Stimulated activated CD8-positive, alpha-beta memory T cell treated with anti-CD3 and anti-CD28 coated beads, Interleukin-12 subunit alpha, Interleukin-12 subunit beta, amount 100 ng/mL, for 24 hours (primary cell): ENCODE results near the gene GPR25.

Source experiments
- DNase-seq: peaks from one replicate; pipeline ENCODE4 v3.0.0-alpha.2; 2020; ENCODE audit errors: extremely low read depth

GPR25 gene

DNA sequence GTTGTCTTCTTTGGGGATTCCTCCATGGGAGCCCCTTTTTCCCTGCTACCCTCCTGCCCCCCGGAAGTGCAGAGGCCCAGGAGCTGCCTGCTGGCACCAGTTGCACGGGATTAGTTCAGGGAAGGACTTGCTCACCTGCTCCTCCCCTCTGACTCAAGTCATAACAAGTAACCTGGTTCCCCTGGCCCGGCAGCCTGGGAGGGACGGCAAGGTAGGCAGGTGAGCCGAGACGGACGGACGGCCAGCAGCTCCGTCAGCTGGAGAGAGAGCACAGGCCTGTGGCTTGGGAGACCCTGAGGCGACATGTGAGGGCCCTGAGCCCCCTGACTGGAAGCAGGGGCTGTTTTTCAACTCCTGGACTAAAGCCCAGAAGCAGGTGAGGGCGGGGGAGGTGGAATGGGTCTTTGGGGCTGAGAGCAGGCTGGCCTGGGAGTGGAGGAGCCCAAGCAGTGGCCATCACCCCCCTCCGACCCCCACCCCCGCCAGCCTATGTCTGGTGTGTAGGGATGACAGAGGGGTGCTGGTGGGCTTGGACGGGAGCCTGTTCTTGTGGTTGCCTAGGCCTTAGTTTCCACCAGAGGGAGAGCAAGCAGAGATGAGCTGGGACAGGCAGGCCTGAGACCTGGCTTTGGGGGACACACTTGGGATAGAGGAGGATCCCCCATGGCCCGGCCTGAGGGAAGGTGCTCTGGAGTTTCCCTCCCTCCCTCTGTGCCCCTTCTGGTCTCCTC is 22.1 kb downstream of the GPR25 start, which contains the start of gene INAVA:
Gene INAVA, plus strand, starts transcription at position 189 of the 731 bp plus-strand sequence. CDS start 3,501 bp downstream, outside the sequence.
- DNase-seq = no peak

GRCh38 chr1:200895443-200895789 is 22.6 kb downstream of the GPR25 start:
- no peak for DNase-seq

- no peak for DNase-seq
These were observed 23.2 kb downstream of the GPR25 start for GRCh38 chr1:200895801-200896530.

DNA sequence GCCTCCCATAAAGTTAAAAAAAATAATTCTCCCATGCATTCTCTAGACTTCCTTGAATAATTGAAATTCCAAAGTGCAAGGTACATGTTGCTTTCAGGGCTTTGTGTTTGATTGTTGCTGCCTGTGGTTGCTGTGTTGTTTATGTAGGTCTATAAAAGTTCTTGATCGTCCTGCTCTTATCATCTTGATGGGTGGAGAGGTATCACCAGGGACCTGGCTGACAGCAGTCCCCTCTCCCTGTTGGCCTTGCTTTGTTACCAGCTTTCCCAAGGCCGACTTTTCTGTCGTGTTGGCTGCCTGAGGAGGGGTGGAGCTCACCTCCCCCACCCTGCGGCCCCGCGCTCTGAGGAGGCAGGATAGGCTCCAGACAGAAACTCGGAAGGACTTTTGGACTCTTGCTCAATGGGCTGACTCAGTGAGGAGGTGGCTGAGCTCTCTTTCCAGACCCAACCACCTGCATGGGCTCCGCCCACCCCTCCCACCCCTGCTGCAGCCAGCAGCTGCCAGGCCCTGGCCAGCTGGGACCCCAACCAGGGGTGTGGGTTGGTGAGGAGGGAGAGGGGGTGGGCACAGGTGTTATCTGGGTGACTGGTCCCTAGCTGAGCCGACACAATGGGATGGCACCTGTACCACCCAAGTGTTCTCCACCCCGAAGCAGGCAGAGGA is 23.9 kb downstream of the GPR25 start:
- DNase-seq = no peak

DNA sequence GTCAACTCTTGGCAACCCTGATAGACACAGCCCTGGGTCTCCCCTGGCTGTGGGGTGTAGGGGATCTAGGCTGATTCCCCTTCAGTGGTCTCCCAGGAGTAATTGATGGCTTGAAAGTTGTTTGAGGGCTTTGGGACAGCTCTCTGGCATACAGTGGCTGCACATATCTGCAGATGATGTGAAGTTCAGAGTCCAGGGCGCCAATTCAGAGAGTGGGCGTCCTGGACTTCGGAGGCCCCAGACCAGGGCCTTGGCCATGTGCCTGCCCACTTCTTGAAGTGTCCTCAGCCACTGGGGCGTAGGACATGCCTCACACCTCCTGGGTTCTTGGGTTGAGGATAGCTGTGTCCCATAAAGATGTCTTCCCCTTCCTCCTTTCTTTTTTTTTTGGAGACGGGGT is 24.5 kb downstream of the GPR25 start:
- no peak for DNase-seq

GRCh38 chr1:200899015-200899386 is 26.2 kb downstream of the GPR25 start:
- no peak for DNase-seq

DNA sequence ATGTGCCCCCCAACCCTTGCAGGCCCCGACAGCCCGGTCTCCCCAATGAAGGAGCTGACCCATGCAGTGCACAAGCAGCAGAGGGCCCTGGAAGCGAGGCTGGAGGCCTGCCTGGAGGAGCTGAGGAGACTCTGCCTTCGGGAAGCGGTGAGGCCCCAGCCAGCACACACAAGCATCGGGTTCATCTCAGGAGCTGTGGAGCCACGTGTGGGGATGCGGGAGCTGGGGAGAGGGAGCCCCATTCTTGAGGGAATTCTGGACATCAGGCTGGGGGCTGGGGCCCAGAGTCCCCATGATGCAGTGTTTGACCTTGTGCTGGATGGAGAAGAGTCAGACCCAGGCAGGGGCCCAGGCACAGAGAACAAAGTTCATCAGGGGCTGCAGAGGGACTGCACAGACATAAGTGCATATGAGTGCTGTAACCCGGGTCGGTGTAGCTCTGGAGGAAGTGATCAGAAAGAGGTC is 26.7 kb downstream of the GPR25 start:
- no peak for DNase-seq

GRCh38 chr1:200899954-200900867 is 27.4 kb downstream of the GPR25 start:
- no peak for DNase-seq

GRCh38 chr1:200900877-200901276 is 28.1 kb downstream of the GPR25 start:
- DNase-seq = no peak

DNA sequence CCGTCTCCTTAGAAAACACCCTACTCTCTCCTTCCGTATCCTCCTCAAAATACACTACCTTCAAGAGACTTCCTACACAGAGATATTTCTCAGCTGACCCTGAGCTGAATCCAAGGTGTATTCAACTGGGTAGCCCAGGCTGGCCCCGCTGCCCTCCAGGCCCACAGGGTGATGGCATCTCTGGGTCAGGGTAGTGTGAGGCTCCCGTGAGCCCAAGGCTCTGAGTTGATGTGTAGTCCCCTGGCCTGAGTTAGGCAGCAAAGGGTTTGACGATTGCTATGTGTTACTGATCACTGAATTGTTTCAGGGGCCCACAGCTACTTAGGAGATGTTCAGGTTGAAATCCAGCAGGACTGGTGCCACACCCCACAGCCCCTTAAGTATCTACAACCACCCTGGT is 28.6 kb downstream of the GPR25 start:
- DNase-seq = no peak

GRCh38 chr1:200901796-200902444 is 29.1 kb downstream of the GPR25 start:
- DNase-seq = no peak

- DNase-seq = no peak
These were observed 31.0 kb downstream of the GPR25 start for GRCh38 chr1:200903793-200904192.

- no peak for DNase-seq
These were observed 32.0 kb downstream of the GPR25 start for GRCh38 chr1:200904772-200905171.

DNA sequence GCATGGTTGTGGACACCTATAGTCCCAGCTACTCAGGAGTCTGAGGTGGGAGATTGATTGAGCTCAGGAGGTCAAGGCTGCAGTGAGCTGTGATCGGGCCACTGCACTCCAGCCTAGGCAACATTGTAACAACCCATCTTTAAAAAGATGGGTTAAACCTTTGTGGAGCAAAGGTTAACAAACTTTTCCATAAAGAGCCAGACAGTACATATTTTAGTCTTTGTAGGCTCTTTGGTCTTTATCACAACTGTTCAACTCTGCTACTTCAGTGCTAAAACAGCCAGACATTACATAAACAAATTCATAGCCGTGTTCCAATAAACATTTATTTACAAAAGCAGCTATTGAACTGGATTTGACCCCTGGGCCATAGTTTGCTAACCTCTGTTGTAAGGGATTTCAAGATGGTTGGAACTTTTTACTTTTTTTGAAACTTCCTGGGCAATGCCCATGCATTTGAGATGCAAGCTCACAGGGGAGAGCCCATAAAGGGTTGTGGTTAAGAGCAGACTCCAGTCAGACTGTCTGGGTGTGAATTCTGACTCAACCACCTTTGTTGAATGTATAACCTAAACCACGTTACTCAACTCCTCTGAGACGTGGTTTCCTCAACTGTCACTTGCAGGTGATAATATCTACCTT is 32.8 kb downstream of the GPR25 start:
- no peak for DNase-seq

DNA sequence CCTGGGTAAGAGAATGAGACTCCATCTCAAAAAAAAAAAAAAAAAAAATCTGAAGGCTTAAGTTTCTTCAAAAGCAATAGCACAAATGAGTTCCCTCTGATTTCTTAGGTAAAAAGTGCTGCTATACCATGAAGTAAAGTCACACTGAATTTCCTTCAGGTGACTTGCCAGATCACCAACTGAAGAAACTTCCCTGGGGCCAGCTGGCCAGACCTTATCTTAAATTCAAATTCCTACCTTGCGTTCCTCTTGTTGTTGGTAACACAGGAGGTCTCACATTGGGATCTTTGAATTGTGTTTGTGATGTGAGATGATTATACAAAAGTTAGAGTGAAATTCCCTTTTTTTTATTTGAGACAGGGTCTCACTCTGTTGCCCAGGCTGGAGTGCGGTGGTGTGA is 33.7 kb downstream of the GPR25 start:
- no peak for DNase-seq

- no peak for DNase-seq
These were observed 34.9 kb downstream of the GPR25 start for GRCh38 chr1:200907611-200908097.

DNA sequence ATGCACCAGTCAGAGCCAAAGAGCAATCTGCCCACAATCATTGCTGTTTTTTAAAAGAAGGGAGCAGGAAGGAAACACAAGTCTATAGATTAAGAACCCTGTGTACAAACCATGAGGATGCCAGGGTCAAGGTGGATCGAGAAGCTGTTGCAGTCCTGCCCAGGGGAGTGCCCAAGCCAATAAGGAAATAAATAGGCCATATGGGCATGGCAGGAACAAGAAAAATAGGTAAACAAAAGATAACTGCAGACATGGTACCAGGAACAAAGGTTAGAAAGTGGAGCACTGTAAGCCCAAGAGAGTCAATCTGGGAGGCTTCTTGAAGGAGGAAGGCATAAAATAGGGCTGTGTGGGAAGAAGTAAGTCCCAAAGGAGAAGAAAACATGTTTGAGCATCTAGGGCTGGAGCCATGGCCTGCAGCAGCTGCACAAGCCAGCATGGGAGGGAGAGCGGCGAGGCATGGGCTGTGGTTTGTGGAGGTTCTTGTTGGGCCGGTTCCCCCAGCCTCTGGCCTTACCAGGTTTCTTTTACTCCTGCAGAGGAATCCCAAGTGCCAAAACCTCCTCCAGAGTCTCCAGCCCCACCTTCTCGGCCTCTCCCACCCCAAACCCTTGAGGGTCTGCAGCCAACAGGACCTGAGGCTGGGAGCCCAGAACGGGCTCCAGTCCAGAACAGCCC is 35.5 kb downstream of the GPR25 start:
- DNase-seq = no peak

- no peak for DNase-seq
These were observed 36.3 kb downstream of the GPR25 start for GRCh38 chr1:200909071-200909470.

GRCh38 chr1:200909757-200910239 is 37.0 kb downstream of the GPR25 start:
- no peak for DNase-seq

DNA sequence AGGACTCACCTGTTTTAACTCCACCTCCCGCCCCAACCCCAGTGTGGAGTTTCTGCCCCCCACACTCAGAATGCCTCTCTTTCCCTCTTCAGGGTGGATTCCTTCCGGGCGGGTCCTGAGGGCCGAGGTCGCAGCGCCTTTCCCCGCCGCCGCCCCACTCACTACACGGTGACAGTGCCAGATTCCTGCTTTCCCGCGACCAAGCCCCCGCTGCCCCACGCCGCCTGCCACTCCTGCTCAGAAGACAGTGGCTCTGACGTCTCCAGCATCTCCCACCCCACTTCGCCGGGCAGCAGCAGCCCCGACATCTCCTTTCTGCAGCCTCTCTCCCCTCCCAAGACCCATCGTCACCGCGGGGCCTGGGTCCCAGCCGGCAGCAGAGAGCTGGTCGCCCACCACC is 38.6 kb downstream of the GPR25 start:
- DNase-seq = no peak
